ENCODE data around the gene VSTM2B.
A peak's percentile ranks its signal among the peaks of the same experiment; 100 is the strongest.
"Not testable (repeated sequence)": the region's sequence is repeated elsewhere in the genome, so short reads cannot be mapped to it uniquely, and the experiment has no call there.

Gene VSTM2B

GRCh38 chr19:29525901-29526729 is at the start of gene VSTM2B:
Gene VSTM2B (plus strand): TSS chr19:29525994. CDS start chr19:29526584, 590 bp downstream.
- DNase-seq (ENCODE audit: low read depth) = no peak

DNA sequence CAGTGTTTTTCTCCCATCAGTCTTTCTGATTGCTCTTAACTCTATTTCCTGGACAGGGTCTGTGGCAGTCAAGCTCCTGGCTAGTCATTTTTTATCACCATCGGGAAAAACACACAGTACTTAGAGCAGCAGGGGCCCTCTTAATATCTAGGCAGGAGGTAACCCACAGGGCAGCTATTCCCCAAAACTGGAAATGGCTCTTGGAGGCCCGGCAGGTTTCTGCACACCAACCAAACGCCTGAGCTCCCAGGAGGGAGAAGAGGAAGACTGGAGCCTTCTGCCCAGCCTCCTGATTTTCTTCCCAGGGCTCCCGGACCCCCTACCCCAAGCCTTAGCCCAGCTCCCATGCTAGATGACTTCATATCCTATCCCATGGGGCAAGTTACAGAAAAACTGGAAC is 49.3 kb upstream of the VSTM2B start:
- DNase-seq (ENCODE audit: low read depth) = no peak

DNA sequence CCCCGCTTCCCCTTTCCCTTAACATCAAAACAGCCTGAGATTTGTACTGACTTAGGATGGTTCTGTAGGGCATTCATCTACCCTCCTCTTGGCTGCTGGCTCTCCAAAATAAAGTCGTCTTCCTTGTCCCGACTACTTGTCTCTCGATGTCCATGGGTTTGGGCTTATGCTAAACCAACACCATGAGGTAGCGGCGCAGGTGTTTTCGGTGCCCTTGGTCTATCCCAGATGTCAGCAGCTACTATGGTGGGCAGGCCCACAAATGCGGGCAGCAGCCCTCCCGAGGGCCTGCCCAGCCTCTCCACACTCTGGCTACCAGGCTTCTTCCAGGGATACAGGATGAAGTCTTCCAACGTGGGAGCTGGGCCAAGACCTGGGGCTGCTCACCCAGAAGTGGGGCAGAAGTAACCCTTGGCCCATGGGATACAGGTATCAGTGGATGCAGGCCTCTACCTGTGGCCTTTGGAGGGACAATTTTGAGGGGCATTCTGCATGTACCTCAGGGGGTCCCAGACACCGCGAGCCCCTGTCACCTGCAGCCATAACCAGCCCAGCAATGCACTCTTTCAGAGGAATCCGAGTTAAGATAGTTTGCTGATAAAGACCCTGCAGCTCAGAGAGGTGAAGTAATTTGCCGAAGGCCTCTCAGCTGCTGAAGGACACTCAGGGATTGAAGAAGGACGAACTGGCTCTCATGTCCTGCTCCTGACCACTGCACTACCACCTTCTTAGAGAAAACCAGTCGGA is 47.8 kb upstream of the VSTM2B start:
- no peak for DNase-seq (ENCODE audit: low read depth)

DNA sequence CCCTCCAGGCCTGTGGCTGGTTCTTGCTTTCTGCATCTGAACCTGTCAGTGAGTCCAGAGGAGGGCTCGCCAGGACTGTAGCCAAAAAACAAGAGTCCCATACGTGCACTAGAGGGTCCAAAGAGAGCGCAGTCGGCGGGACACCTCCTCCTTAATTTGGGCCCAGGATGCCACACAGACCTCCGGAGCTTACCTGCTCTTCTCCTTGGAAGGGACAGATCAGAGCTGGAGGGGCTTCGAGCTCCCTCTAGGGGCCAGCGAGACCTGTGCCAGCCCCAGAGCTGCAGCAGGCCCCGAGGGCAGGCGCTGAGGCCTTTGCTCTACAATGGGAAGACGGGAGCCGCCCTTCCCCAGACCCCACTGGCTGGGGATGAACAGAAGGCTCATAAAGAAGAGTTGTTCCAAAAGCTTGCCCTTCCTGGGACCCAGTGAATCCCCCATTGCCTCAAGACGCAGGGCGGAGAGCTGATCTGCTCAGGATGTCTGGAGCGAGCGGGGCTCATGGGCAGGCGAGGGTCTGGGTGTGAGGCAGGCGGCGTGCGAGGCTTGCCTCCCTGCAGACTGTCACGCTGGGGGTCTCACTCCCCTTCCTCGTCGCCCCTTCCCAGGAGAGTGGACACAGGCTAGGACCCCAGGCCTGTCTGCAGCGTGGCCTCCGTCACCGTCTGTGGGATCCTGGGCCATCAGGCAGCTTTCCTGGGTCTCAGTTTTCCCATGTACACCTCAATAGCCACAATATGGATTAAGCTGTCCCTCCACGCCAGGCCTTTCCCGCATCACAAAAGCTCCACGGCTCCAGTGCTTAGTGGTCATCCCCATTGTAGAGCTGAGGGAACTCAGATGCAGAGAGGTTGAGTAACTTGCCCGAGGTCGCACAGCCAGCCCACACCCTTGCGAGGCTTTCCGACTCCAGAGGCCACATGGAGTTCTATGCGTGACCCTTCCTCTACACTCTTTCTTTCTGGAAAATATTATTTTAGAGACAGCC is 46.9 kb upstream of the VSTM2B start:
- DNase-seq (ENCODE audit: low read depth) = peak; percentile 6

DNA sequence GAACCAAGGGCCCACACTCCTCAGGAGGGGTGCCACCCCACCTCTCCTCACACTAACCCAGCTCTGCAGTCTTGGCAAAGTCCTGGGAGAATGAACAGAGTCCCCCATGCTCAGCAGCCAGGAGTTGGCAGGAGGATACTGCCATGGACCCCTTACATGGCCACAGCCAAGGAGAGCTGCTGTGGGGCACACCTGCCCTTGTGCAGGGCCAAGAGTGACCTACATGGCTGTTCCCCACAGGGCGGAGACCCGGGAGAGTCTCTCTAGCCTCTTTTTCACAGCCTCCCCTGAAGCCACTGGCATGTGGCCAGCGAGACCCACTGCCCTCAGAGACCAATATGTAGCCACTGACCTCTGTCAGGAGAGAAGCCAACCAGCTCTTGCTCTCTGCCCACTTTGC is 45.9 kb upstream of the VSTM2B start:
- no peak for DNase-seq (ENCODE audit: low read depth)

GRCh38 chr19:29480507-29480906 is 45.3 kb upstream of the VSTM2B start:
- no peak for DNase-seq (ENCODE audit: low read depth)

DNA sequence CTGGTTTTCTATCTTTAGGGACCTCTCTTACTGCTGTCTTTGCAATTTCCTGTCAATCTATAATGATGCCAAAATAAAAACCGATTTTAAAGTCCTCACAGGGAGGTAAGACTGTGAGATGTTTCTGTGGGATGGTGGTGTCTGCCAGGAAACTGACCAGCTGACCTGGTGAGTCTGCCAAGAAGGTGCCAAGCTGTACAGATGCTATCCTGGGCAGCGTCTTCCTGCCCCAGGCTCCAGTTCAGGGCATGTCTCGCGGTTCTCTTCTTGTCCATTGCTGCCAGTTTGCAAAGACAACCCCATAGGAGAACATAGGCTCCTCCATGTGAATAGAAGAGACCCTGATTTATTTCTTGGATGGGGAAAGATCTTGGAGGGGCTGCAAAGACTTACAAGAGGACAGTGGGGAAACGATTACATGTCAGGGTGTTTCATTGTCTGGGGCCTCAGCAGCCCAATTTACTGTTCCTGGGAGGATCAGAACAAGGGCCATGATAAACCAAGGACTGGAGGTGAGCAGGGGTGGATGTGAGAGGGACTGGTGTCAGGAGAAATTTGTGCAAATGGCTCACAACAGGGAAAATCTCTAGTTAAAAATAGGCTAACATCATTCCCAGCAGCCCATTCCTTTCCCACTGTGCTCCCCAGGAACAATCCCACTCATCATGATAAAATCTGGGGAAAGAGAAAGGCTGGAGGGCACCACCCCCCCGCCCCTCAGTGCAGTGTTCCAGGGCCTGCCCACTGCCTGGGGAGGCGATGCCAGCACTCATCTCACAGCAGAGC is 42.7 kb upstream of the VSTM2B start:
- no peak for DNase-seq (ENCODE audit: low read depth)

DNA sequence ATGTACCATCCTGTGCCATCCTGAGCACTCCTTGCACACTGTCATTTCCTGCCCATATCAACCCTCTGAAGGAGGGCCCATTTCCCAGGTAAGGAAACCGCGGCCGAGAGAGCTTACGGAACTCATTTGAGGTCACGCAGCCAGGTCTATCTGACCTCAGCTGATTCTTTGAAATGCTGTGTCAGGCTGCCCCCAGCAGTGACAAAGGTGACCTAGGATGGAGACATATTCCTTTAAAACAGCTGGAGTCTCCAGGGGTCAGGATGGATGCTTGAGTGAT is 42.2 kb upstream of the VSTM2B start:
- DNase-seq (ENCODE audit: low read depth) = no peak

DNA sequence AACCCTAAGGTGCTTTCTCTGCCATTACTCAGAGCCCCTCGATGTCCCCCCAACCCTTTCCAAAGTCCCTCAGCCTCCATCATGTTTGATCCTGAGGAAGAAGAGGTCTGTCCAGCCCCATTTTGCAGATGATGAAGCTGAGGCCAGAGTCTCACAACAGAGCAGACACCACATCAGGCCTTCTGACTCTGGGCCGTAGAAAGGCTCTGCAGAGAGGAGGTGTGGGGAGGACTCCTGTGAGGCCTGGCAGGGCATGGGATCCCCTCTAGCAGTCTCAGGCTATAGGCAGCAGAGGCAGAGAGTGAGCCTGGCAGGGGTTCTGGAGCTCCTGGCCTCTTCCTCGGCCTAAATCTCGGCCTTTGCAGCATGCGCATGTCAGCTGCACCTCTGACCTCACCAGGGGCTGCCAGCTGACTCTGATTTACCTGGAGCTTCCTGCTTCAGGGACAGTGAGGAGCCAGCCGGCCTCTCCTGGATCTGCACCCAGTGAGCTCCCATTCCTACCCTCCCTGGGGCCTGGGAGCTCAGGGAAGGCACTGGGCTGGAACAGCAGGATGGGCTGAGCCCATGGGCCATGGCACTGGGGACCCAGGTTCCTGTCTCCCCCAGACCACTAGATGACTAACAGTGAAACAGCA is 41.7 kb upstream of the VSTM2B start:
- DNase-seq (ENCODE audit: low read depth) = no peak

DNA sequence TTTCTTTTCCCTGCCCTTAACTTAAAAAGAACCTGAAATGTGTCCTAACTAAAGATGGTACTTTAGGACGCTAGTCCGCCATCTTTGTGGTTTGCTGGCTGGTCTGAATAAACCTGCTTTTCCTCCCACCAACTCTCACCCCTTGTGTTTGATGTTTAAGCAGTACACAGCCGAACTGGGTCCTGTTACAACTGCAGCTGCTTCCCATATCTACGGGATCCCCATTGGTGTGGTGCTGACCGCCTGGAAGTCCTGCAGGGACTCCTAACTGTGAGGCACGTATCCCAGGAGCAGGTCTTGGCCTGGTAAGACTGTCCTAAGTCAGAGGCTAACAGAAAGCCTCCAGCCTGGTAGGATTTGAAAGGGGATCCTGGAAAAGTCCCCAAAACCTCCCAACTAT is 40.9 kb upstream of the VSTM2B start:
- DNase-seq (ENCODE audit: low read depth) = no peak

GRCh38 chr19:29485293-29485692 is 40.5 kb upstream of the VSTM2B start:
- DNase-seq (ENCODE audit: low read depth) = no peak

DNA sequence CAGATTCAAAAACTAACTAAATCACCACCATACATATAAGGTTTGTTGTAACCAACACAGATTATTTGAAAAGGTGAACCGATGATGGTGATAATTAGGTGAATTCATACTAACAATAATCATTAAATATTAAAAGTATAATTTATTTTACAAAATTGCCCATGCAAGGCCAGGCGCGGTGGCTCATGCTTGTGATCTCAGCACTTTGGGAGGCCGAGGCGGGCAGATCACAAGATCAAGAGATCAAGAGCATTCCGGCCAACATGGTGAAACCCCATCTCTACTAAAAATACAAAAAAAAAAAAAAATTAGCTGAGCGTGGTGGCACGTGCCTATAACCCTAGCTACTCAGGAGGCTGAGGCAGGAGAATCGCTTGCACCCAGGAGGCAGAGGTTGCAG is 38.8 kb upstream of the VSTM2B start:
- DNase-seq (ENCODE audit: low read depth) = not testable (repeated sequence)

DNA sequence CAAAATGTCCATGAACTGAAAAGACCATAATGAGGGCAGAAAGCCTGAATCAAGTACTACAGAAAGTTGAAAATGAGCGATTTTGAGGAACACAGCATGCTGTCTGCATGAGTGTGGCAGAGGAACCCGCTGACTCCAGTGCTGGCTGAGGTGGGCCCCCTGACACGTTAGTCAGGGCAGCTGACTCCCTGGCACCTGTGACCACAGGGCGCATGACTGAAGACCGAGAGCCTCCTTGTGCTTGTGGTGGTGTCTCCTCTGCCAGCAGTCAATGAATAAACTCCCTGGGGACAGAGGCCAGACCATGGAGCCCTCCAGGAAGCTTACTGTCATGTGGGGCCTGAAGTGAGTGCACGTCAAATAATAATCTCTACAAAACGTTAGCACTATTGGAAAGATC is 38.4 kb upstream of the VSTM2B start:
- no peak for DNase-seq (ENCODE audit: low read depth)

- no peak for DNase-seq (ENCODE audit: low read depth)
These were observed 37.5 kb upstream of the VSTM2B start for GRCh38 chr19:29488316-29488715.

GRCh38 chr19:29489172-29489951 is 36.4 kb upstream of the VSTM2B start:
- DNase-seq (ENCODE audit: low read depth) = no peak

DNA sequence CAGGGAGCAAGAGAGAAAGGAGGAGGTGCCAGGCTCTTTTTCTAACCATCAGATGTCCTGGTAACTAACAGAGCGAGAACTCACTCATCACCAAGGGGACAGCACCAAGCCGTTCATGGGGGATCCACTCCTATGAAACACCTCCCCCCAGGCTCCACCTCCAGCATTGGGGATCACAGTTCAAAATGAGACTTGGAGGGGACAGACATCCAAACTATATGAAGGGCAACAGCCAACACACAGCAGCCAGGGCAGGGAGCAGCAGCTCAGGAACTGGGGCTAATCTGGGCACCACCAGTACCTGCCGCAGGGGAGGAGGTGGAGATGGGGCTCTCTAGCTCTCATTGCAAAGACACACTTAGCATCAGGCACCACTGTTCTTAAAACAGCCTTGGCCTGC is 34.3 kb upstream of the VSTM2B start:
- no peak for DNase-seq (ENCODE audit: low read depth)

GRCh38 chr19:29491995-29492577 is 33.7 kb upstream of the VSTM2B start:
- DNase-seq (ENCODE audit: low read depth) = no peak

DNA sequence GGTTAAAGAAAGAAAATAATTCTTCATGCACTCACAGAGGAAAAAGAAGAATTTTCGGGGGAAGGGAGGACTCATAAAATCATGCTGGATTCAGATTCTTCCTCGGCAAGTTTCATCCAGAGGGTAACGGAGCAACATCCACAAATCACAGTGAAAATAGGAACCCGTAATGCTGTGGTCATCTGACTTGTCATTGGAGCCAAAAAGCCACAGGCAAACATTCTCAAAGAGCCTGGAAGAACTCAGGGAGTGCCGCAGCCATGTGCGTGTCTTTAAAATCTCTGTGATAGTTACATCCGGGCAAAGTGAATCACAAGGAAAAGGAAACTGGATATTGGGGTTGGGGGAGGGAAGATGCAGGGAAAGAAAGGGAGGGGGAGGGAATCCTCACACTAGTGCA is 33.0 kb upstream of the VSTM2B start:
- no peak for DNase-seq (ENCODE audit: low read depth)

DNA sequence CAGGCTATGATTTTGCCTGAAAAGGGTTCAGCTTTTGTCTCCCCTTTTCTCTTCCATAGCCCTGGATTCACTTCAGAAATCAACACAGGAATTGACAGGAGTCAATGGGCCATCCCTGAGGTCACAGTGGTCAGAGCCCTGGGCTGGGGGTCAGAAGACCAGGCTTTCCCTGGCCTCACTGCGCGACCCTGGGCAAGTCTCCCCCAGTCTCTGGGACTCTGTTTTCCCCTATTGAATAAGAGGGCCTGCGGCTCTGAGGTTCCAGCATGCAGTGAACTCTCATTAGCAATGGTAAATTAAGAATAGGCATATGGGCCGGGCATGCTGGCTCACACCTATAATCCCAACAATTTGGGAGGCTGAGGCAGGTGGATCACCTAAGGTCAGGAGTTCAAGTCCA is 30.7 kb upstream of the VSTM2B start:
- DNase-seq (ENCODE audit: low read depth) = no peak

DNA sequence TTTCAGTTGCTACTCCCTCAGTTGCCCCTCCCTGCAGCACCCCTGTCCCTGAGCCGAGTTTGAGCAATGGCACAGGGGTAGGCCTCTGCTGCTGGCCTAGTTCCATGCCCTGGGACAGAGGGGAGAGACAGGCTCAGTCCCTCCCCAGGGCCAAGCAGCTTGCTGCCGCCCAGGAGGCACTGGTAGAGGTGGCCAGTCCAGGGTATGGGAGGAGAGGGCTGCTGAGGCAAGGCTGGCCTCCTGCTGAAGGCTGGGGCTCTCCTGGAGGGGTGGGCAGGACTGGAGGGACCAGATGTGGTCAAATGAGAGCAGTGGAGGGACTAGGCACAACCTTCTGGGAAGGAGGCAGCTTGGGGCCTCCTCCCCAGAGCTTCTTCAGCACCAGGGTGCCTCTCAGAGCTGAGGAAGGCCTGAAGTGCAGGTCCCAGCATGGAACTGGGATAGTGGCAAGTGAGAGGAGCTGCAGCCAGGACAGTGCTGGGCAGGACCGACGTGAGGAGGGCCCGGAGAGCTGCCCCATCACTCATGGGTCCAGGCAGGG is 29.8 kb upstream of the VSTM2B start:
- no peak for DNase-seq (ENCODE audit: low read depth)

All from activated T-cell treated with anti-CD3 and anti-CD28 coated beads for 48 hours (primary cell).